Hepatocyte (in vitro differentiated cells): ENCODE results near the gene NR1D1.

Experiments
- CTCF ChIP-seq: fragments of 200-600 bp; sonication (generic); IDR thresholded peaks from 2 replicates; pipeline ENCODE4 v1.5.1; 2016; ENCODE audit warnings: antibody characterized with exemption, mild to moderate bottlenecking; ENCODE audit not compliant: poor library complexity
- EZH2 ChIP-seq: fragments of 200-600 bp; sonication (generic); IDR thresholded peaks from 2 replicates; pipeline ENCODE4 v1.6.1; 2016; ENCODE audit warnings: antibody characterized with exemption, mild to moderate bottlenecking, borderline replicate concordance

GRCh38 chr17:40110026-40110845 lies 9.8 kb upstream of the NR1D1 start:
- no peak for TF ChIP-seq CTCF
- no peak for TF ChIP-seq EZH2
